ENCODE data around the gene EP400. TPM values are rescaled to one million over a fixed set of nuclear protein-coding genes. Genes with fewer than 3 reads are reported as not detected.

The EP400 gene
- total RNA-seq, 1 experiment from 2014 or later = 6.0 TPM

DNA sequence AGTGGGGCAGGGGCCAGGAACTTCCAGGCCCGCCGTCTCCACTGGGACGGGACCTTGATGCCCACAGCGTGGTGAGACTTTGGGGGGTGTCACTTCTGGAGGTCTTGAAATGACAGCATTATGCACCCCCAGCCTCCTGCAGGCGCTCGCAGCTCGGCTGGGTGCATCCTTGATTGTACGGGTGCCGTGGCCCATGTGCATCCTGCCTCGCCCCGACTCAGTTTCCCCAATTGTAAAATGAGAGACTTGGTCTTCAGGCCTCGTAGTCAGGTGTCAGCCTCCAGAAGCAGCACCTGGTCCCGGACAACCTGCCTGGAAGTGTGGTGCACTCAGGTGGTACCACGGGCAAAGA lies 29.6 kb upstream of the EP400 start:
- Histone ChIP-seq H3K9me3 (no peaks in the 10 kb centered on the region), H3K4me3 (no peak overlapping the region), H3K27me3 (no peaks in the 10 kb centered on the region), H3K36me3 (peaks cover 24% of the 10 kb centered on the region)
- DNase-seq = no peak

DNA sequence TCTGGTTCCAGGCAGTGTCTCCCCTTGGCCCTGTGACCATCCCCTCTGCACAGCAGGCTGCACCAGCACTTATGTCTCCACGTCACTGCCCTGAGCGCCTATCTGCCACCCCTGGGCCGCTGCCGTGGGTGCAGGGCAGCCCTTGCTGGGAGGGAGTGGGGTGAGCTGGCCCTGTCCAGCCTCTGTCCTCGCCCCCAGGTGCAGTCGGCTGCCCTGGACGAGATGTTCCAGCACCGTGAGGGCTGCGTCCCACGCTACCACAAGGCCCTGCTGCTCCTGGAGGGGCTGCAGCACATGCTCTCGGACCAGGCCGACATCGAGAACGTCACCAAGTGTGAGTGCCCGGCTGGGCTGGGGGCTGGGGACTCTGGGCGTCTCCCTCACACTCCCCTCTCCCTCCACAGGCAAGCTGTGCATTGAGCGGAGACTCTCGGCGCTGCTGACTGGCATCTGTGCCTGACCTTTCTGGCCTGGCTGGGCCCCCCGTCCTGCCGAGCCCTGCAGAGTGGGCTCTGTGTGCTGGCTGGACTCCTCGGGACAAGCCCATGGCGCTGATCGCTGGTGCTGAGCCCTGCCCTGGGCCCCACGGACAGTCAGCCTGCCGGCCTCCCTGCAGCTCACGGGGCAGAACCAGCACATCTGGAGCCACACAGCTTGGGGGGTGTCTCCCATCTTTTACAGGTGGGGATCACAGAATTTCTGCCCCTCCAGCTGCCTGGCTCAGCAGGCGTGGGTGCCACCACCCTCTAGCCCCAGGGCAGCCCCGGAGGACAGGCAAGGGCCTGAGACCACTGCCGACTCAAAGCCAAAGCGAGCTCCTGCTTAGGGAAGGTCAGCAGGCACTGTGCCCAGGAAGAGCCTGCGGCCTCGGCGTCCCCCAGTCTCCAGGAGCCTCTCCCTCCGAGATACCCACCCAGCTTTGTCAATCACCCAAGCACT lies 28.6 kb upstream of the EP400 start:
- Histone ChIP-seq H3K9me3 (no peaks in the 10 kb centered on the region), H3K4me3 (no peak overlapping the region), H3K27me3 (no peaks in the 10 kb centered on the region), H3K36me3 (peaks cover 14% of the 10 kb centered on the region)
- DNase-seq = no peak

DNA sequence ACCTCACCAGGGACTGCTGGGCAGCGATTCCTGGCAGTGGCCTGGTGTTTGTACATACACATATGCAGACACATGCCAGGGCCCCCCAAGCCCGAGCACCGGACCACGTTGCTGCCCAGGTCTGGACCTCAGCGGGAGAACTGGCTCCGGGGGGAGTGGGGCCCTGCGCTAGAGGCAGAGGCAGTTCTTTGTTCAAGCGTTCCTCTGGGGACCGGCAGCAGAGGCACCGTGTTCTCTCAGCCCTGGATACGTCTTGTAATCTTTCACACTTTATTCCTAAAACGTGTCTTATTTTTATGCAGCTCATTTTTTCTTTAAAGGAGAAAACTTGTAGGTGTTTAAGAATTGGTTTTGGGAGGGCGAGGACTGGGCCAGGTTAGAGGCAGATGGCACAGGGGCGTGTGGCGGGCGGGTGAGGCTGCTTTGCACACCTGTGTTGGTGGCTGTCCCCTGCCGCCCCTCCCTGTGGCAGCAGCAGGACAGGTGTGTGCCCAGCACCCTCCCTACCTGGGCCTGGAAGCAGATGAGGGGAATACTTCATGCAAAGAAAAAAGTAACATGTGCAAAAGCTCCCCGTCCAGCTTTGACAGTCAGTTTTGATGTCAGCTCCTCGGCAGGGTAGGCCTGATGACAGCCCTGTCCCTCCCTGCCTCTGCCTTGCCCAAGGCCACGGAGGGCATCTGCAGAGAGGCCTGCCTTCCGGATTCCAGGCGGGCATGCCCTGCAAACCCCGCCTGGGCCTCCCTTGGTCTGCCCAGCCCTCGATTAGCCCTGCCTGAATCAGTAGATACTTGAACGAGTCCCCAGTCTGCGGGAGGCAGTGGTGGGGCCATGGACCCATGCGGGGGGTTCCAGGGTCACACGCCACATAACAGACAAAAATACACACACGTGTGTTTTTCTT lies 27.6 kb upstream of the EP400 start:
- DNase-seq = no peak
- Histone ChIP-seq H3K4me3 (no peak overlapping the region), H3K36me3 (peaks cover 9% of the 10 kb centered on the region), H3K27me3 (no peaks in the 10 kb centered on the region), H3K9me3 (no peaks in the 10 kb centered on the region)

DNA sequence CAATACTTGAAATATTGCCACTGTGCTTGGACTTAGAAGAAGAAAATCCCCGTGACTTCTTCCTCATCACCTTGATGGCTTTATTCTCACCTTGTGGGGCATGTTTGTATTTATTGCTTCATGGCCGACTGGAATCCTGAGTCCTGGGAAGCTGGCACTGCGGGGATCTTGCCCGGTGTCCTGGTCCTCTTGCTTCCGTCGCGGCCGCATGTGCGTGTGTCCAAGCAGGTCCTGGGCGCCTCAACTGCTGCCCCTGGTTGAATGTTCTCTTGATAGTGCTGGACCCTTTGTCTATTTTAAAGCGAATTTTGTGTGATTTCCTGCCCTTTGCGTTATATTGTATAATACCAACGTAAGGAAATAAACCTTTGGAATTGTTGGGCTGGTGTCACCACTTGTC lies 27.0 kb upstream of the EP400 start:
- no peak for DNase-seq
- no peak overlapping the region for H3K4me3 ChIP-seq
- no peaks in the 10 kb centered on the region for H3K9me3 ChIP-seq
- H3K27me3 ChIP-seq = no peaks in the 10 kb centered on the region
- peaks cover 9% of the 10 kb centered on the region; the same call in 1 of the 2 replicates for H3K36me3 ChIP-seq

DNA sequence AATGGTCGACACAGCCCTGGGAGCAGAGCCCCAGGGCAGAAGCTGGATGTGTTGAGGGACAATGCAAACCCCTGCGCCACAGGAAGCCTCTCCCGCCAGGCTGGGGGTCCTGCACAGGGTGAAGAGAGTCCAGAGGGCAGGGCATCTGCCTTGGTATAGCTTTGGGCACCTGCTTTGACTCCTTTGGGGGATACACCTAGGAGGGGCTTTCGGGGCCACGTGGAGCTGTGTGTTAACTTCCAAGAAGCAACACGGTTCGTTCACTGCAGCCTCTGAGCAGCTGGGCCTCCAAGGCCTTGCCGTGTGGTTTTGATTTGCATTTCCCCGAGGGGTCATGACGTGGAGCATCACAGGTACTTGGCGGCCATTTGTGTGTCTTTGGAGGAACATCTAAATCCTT lies 26.5 kb upstream of the EP400 start:
- Histone ChIP-seq H3K27me3 (no peaks in the 10 kb centered on the region), H3K9me3 (no peaks in the 10 kb centered on the region), H3K36me3 (peaks cover 9% of the 10 kb centered on the region; the same call in 1 of the 2 replicates), H3K4me3 (no peak overlapping the region)
- DNase-seq = no peak

DNA sequence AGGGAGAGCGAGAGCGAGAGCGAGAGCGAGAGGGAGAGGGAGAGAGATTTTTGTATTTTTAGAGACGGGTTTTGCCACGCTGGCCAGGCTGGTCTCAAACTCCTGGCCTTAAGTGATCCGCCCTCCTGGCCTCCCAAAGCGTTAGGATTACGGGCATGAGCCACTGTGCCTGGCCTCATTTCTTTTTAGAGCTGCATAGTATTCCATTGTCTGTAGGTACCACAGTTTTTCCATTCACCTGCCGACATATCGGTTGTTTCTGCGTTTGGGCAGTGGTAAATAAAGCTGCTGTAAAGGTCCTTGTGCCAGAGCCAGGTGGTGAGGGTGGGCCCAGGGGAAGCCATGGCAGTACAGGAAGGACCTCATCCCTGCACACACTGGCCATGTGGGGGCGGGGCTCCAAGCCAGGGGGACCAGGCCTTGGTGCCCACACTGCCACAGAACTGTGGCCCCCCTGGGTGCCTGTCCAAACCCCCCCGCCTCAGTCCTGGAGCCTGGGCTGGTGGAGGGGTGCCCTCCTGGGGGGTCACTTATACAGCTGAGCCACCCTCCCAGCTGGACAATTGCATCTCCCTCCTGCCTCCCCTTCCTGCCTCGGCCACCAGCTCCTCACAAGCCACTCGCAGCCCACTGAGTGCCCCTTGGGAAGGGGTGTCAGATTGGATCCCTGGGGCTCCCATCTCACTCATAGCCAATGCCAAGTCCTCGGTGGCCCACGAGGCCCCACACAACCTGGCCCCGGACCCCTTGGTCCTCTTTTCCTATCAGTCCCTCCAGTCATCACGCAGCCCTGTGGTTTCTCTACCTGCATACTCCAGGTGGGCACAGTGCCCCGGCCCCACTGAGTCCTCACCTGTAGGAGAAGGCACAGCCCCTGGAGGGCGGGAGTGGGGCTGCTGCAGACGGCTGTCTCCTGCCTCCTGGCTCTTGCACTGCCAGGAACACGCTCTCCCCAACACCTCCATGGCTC lies 22.3 kb upstream of the EP400 start:
- no peak for DNase-seq
- Histone ChIP-seq H3K9me3 (no peaks in the 10 kb centered on the region), H3K4me3 (no peak overlapping the region), H3K27me3 (no peaks in the 10 kb centered on the region), H3K36me3 (peaks cover 25% of the 10 kb centered on the region)

DNA sequence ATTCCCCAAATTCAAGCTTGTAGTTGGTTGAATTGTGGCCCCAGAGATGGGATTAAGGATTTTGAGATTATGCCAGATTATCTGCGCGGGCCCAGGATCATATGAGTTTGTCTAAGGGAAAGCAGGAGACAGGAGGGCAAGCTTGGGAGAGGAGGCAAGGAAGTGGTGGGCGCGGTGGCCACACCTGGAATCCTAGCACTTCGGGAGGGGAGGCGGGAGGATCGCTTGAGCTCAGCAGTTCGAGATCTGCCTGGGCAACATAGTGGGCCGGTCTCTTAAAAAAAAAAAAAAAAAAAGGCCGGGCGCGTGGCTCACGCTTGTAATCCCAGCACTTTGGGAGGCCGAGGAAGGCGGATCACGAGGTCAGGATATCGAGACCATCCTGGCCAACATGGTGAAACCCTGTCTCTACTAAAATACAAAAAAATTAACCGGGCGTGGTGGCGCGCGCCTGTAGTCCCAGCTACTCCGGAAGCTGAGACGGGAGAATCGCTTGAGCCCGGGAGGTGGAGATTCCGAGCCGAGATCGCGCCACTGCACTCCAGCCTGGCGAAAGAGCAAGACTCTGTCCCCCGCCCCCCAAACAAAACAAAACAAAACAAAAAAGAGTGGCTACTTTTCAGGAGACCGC lies 21.5 kb upstream of the EP400 start:
- no peak for DNase-seq
- Histone ChIP-seq H3K9me3 (no peaks in the 10 kb centered on the region), H3K36me3 (peaks cover 32% of the 10 kb centered on the region), H3K27me3 (no peaks in the 10 kb centered on the region), H3K4me3 (peak overlapping the region; percentile 74)

DNA sequence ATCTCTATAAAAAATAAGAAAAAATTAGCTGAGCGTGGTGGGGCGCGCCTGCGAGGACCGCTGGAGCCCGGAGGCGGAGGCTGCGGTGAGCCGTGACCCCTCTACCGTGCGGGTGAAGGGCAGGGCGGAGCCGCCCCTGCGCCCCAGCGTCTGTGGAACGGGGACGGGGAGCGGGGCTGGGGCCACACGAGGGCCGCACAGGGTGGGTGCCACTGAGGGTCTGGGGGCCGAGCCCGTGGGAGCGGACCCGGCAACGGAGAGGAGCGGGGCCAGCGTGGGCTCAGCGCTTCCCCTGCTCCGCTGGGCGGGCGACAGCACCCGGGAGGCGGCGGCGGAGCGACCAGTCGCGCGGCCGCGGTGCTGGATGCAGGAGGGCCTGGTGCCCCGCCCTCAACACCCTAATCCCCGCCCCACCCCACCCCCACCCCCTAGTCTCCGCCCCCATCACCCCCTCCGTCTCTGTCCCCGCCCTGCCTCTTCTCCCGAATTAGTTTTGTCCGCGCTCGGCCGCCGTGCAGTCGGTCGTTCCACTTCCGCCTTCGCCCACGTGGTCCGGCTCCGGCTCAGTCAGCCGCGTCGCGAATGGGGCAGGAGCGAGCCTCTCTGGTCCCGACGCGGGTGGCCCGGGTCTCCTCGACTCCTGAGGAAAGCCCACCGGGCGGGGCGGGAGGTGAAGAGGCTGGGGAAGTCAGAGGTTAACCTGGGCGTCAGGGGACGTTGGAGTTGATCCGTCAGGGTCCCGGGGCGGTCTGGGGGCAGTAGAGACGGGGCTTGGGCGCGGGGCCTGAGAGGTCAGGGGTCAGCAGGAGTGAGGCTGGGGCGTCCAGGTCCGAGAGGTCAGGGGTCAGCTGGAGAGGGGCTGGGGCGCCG lies 20.8 kb upstream of the EP400 start, which contains the start of gene PUS1:
Gene PUS1 (plus strand): TSS at position 566 of the 870 bp plus-strand sequence. CDS start 447 bp downstream, outside the sequence.
- Histone ChIP-seq H3K4me3 (peak within 1 kb of the TSS; percentile 74), H3K27me3 (no peaks in the 10 kb centered on the region)
- peak; percentile 97 for DNase-seq

DNA sequence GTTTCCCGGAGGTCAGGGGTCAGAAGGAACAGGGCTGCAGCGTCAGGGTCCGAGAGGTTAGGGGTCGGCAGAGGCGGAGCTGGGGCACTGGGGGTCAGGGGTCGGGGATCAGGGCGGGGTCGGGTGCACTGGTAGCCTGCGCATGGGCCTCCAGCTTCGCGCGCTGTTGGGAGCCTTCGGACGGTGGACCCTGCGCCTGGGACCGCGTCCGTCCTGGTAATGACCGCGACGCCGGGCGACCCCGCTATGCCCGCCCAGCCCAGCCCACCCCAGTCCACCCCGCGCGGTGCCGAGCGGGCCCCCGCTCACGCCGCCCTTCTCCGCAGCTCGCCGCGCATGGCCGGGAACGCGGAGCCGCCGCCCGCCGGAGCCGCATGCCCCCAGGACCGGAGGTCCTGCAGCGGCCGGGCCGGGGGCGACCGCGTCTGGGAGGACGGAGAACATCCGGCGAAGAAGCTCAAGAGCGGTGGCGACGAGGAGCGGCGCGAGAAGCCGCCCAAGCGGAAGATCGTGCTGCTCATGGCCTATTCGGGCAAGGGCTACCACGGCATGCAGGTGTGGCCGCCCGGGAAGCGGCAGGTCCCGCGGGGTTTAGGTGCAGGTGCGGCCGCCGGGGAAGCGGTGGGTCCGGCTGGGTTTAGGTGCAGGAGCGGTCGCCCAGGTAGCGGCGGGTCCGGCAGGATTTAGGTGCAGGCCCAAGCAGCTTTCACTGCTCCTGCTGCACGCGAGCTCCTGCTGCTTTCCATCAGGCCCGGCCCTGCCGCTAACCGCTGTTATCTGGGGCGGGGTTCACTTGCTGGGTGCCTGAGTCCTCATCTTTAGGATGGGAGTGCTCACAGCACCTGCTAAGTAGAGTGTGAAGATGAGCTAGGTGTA lies 19.9 kb upstream of the EP400 start:
- Histone ChIP-seq H3K9me3 (no peaks in the 10 kb centered on the region), H3K27me3 (no peaks in the 10 kb centered on the region), H3K36me3 (peaks cover 48% of the 10 kb centered on the region), H3K4me3 (peak overlapping the region; percentile 74)
- peak; percentile 40 for DNase-seq

More for the DNA sequence above, 20.8 kb upstream of the EP400 start, which contains the start of gene PUS1:
- Histone ChIP-seq H3K9me3 (no peaks in the 10 kb centered on the region), H3K36me3 (peaks cover 39% of the 10 kb centered on the region)

DNA sequence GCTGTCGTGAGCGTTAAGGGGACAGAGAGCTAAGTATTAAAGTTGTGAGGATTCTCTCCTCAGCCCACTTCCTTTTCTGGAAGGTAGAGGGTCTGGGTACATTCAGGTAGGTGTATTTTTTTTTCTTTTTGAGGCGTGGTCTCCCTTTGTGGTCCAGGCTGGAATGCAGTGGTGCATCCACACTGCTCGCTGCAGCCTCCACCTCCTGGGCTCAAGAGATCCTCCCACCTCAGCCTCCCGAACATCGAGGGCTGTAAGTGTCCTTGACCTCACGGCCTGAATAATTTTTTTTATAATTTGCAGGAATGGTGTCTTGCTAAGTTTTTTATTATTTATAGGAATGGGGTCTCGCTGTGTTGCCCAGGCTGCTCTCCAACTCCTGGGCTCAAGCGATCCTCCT lies 19.2 kb upstream of the EP400 start:
- no peak for DNase-seq
- Histone ChIP-seq H3K9me3 (no peaks in the 10 kb centered on the region), H3K36me3 (peaks cover 53% of the 10 kb centered on the region)

DNA sequence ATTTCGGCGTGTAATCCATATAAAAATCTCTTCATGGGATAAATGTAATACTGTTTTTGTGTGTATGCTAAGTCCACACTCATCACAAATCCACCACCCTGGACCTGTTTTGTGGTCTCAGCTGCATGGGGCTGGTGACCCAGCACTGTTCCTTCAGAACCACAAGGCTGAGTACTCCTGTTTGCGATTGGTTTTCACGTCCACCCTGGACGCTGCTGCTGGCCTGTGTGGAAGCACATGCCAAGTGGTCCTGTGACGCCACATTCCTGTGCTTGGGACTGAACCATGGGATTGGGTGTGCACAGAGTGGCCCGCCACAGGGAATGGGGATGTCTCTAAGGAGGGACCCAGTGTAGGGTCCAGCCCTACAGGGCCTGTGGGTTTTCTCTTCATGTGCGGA lies 16.4 kb upstream of the EP400 start:
- no peaks in the 10 kb centered on the region for H3K9me3 ChIP-seq
- H3K27me3 ChIP-seq = no peaks in the 10 kb centered on the region
- no peak overlapping the region for H3K4me3 ChIP-seq
- no peak for DNase-seq
- H3K36me3 ChIP-seq = peaks cover 82% of the 10 kb centered on the region

More for the DNA sequence above, 19.2 kb upstream of the EP400 start:
- Histone ChIP-seq H3K4me3 (peak overlapping the region; percentile 74), H3K27me3 (no peaks in the 10 kb centered on the region)

DNA sequence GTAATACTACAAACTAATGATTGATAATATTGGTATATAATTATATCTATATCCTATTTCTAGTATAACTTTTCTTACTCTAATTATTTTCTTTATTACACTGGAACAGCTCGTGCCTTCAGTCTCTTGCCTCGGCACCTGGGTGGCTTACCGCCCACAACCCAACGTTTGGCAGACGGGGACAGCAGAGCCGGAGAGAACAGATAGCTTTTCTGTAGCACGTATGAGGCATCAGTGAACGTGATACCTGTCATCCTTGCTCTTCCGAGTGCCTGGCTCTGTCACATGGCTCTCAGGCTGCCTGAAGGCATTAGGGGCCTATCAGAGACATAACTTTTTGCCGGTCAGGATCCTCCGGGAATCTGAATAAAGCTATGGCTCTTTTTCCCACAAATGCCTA lies 15.2 kb upstream of the EP400 start:
- Histone ChIP-seq H3K36me3 (peaks cover 90% of the 10 kb centered on the region), H3K9me3 (no peaks in the 10 kb centered on the region), H3K27me3 (no peaks in the 10 kb centered on the region), H3K4me3 (no peak overlapping the region)
- no peak for DNase-seq

DNA sequence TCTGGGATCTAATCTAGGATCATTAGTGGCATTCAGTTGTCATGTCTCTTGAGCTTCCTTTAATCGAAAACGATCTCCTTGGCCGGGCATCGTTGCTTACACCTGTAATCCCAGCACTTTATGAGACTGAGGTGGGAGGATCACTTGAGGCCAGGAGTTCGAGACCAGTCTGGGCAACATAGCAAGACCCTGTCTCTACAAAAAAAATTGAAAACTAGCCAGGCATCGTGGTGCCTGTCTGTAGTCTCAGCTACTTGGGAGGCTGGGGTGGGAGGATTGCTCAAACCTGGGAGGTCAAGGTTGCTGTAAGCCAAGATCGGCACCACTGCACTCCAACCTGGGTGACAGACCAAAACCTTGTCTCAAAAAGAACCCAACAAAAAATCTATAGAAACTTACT lies 11.7 kb upstream of the EP400 start:
- Histone ChIP-seq H3K9me3 (no peaks in the 10 kb centered on the region), H3K27me3 (no peaks in the 10 kb centered on the region), H3K36me3 (peaks cover 93% of the 10 kb centered on the region), H3K4me3 (no peak overlapping the region)
- no peak for DNase-seq

DNA sequence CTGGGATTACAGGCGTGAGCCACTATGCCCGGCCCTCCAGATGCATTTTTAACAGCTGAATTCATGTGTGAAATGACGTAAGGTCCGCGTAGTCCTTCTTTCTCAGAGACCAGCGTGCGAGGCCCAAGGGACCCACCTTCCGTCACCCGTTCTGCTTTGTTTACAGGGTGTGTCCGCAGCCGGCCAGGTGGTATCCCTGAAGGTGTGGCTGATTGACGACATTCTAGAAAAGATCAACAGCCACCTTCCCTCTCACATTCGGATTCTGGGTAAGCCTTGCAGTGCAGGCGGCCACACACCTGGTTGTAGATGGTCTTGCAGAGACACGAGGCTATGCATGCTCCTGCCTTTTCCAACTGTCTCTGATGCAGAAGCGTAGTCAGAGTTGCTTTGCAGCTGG lies 10.7 kb upstream of the EP400 start:
- Histone ChIP-seq H3K9me3 (no peaks in the 10 kb centered on the region), H3K27me3 (no peaks in the 10 kb centered on the region), H3K36me3 (peaks cover 93% of the 10 kb centered on the region), H3K4me3 (no peak overlapping the region)
- no peak for DNase-seq

Data from MG63 (cell line).